ENCODE results near the gene HOXD10. TPM values are rescaled to one million over a fixed set of nuclear protein-coding genes. Genes with fewer than 3 reads are reported as not detected.

HOXD10 gene
- total and polyA plus RNA-seq, 2 donors from 2014 or later, result 28.2 to 35.4 TPM

GRCh38 chr2:176145085-176145969 lies 28.7 kb downstream of the HOXD10 start:
- DNase-seq (peak in 1 of 5 donors; percentile 49), FAIRE-seq (no peak)
- TF ChIP-seq CTCF (IDR thresholded peaks at IDR 0.05; ENCODE audit: borderline replicate concordance, extremely low read depth, insufficient read depth), result no peak
- peaks cover 15 to 30% (median 20%) of the 10 kb centered on the region in 3 donors for H3K4me1 ChIP-seq (ENCODE audit: control insufficient read depth in 2 of 3, insufficient read depth in 2 of 3, low read depth in 1 of 3, low read length in 3 of 3)
- no peaks in the 10 kb centered on the region for H3K27me3 ChIP-seq (ENCODE audit: control insufficient read depth, insufficient read depth, low read length)
- peak overlapping the region in 1 of 3 donors; percentile 43 for H3K9ac ChIP-seq (ENCODE audit: low read length in 3 of 3)
- no peaks in the 10 kb centered on the region for H3K9me3 ChIP-seq (ENCODE audit: control insufficient read depth in 2 of 3, insufficient read depth in 1 of 3, low read length in 3 of 3)
- H3K36me3 ChIP-seq (ENCODE audit: control insufficient read depth in 2 of 3, insufficient read depth in 3 of 3, low read length in 3 of 3), result no peaks in the 10 kb centered on the region
- peak overlapping the region; percentile 3 to 71 for H3K27ac ChIP-seq (ENCODE audit: low read depth in 2 of 2, low read length in 2 of 2)
- intact Hi-C loops (cut with DNase I), result loop anchor here (10.0 kb wide), 2 partner anchors 309 to 409 kb away; no protein-coding TSS in a partner anchor
- H3K4me3 ChIP-seq (ENCODE audit: low read length in 3 of 3), result peak overlapping the region in 1 of 3 donors; percentile 47

GRCh38 chr2:176146101-176146500 lies 29.5 kb downstream of the HOXD10 start:
- no peaks in the 10 kb centered on the region for H3K9me3 ChIP-seq (ENCODE audit: control insufficient read depth in 2 of 3, insufficient read depth in 1 of 3, low read length in 3 of 3)
- H3K36me3 ChIP-seq (ENCODE audit: control insufficient read depth in 2 of 3, insufficient read depth in 3 of 3, low read length in 3 of 3), result no peaks in the 10 kb centered on the region
- H3K27ac ChIP-seq (ENCODE audit: low read depth in 2 of 2, low read length in 2 of 2), result peak overlapping the region; percentile 64 to 71
- FAIRE-seq (no peak), DNase-seq (peak in 4 of 5 donors; percentile 69 to 92 (median 86))
- intact Hi-C loops (cut with DNase I), result loop anchor here (10.0 kb wide), 2 partner anchors 309 to 409 kb away; no protein-coding TSS in a partner anchor
- peaks cover 15 to 26% (median 17%) of the 10 kb centered on the region in 3 donors for H3K4me1 ChIP-seq (ENCODE audit: control insufficient read depth in 2 of 3, insufficient read depth in 2 of 3, low read depth in 1 of 3, low read length in 3 of 3)
- no peak for TF ChIP-seq CTCF (IDR thresholded peaks at IDR 0.05; ENCODE audit: borderline replicate concordance, extremely low read depth, insufficient read depth)
- no peaks in the 10 kb centered on the region for H3K27me3 ChIP-seq (ENCODE audit: control insufficient read depth, insufficient read depth, low read length)
- H3K4me3 ChIP-seq (ENCODE audit: low read length in 3 of 3), result peak overlapping the region; percentile 23 to 61 (median 47)
- peak overlapping the region; percentile 40 to 49 (median 43) for H3K9ac ChIP-seq (ENCODE audit: low read length in 3 of 3)

GRCh38 chr2:176146645-176147044 lies 30.1 kb downstream of the HOXD10 start:
- Histone ChIP-seq H3K36me3 (ENCODE audit: control insufficient read depth in 2 of 3, insufficient read depth in 3 of 3, low read length in 3 of 3) (no peaks in the 10 kb centered on the region), H3K27ac (ENCODE audit: low read depth in 2 of 2, low read length in 2 of 2) (peak overlapping the region; percentile 64 to 81), H3K9ac (ENCODE audit: low read length in 3 of 3) (peak overlapping the region; percentile 40 to 49 (median 43)), H3K9me3 (ENCODE audit: control insufficient read depth in 2 of 3, insufficient read depth in 1 of 3, low read length in 3 of 3) (no peaks in the 10 kb centered on the region), H3K4me3 (ENCODE audit: low read length in 3 of 3) (peak overlapping the region; percentile 32 to 61 (median 47)), H3K27me3 (ENCODE audit: control insufficient read depth, insufficient read depth, low read length) (no peaks in the 10 kb centered on the region), H3K4me1 (ENCODE audit: control insufficient read depth in 2 of 3, insufficient read depth in 2 of 3, low read depth in 1 of 3, low read length in 3 of 3) (peaks cover 12 to 24% (median 15%) of the 10 kb centered on the region in 3 donors)
- DNase-seq (no peak), FAIRE-seq (no peak)
- no peak for TF ChIP-seq CTCF (IDR thresholded peaks at IDR 0.05; ENCODE audit: borderline replicate concordance, extremely low read depth, insufficient read depth)
- intact Hi-C loops (cut with DNase I), result loop anchor here (10.0 kb wide), 2 partner anchors 308 to 408 kb away; no protein-coding TSS in a partner anchor

Data from kidney (tissue), 14 donors.